Activated naive CD4-positive, alpha-beta T cell treated with anti-CD3 and anti-CD28 coated beads, Interleukin-2, amount 50 U/mL, for 72 hours (primary cell): Measurements from ENCODE around the gene FREY1. TPM values are rescaled to one million over a fixed set of nuclear protein-coding genes. Genes with fewer than 3 reads are reported as not detected.
"Not testable (repeated sequence)": the region's sequence is repeated elsewhere in the genome, so short reads cannot be mapped to it uniquely, and the experiment has no call there.

Experiments
- ATAC-seq, 2 donors: fragments of 150-1000 bp; cut with Tn5 transposase; 2 replicates each; pipeline ENCODE4 v1.10.0; 2021; ENCODE audit warnings: mild to moderate bottlenecking in 2 of 2, moderate library complexity in 2 of 2
- DNase-seq, 2 donors: peaks; one replicate each; pipeline ENCODE4 v3.0.0; 2021 to 2022; ENCODE audit warnings: low spot score in 2 of 2
- H3K27ac Mint-ChIP-seq, 2 donors: one replicate each; pipeline ENCODE4 v1.8.0; 2022; ENCODE audit warnings: mild to moderate bottlenecking in 2 of 2, mixed read lengths in 2 of 2
- H3K36me3 Mint-ChIP-seq, 2 donors: one replicate each; pipeline ENCODE4 v1.8.0; 2022; ENCODE audit warnings: mixed read lengths in 2 of 2
- H3K9me3 Mint-ChIP-seq, 2 donors: one replicate each; pipeline ENCODE4 v1.8.0; 2022; ENCODE audit warnings: mixed read lengths in 2 of 2
- total RNA-seq, 2 donors: library from RNA; stranded (reverse); gene quantifications; one replicate each; pipeline ENCODE4 v1.2.3, GENCODE V29; 2022

FREY1 gene
- total RNA-seq, 2 donors from 2014 or later: 0.64 to 0.91 TPM

DNA sequence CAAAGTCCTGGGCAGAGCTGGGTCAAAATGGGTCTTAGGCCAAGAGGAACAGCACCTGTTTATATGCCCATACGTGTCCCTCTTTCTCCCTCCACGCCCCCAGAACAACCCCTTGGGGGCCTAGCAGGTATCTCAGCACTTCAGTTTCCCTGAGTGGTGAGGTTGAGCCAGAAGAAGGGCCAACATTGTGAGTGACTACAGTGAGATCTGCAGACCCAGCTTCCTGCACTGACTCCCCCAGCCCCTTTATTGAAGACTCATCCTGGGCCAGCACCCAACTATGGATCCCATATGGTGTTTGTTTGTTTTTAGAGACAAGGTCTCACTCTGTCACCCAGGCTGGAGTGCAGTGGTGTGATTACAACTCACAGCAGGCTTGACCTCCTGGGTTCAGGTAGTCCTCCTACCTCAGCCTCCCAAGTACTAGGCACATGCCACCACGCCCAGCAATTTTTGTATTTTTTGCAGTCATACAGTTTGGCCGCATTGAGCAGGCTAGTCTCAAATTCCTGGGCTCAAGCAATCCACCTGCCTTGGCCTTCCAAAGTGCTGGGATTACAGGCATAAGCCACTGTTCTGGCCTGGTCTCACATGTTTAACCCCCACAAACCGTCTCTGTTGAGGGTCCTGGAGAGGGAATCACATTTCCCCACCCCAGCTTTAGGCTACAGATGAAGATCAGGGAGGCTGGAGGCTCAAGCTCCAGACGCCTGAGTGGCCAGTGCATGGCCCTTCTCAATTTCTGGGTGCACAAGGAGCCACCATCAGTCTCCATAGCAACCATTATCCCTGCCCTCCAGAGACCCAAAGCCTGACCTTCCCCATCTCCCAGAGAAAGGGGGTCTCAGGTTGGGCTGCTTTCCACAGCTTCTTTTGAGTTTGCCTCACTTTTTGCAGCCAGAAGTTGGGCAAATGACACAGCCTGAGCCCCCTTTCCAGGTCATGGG lies 13.7 kb upstream of the FREY1 start:
- peak in 1 of 2 donors; percentile 48 for DNase-seq
- H3K27ac Mint-ChIP-seq: no peak overlapping the region
- no peak for ATAC-seq

DNA sequence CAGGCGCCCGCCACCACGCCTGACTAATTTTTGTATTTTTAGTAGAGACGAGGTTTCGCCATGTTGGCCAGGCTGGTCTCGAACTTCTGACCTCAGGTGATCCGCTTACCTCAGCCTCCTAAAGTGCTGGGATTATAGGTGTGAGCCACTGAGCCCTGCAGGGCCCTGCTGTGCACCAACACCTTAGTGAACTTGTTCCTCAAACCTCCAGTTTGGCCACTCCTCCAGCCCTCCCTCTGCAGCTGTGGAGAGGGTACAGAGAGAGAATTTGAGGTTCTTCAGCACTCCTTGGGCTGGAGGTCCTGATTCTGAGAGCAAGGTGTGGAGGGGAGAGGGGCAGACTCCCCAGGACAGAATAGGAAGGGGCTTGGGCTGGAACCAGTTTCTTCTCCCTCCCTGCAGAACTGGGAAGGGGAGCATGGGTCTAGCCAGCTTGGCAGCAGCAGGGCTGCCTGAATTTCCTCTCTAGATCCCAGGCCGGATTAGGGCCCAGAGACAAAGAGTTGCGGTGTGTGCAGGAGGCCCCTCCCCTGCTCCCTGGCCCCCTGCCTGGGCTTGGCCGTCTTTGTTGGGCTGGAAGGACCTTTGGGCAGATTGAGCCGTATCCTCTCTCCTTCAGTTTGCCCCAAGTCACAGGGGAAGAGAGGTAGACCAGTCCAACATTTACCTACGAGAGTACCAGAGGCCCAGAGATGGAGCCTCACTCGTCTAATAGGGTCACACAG lies 12.9 kb upstream of the FREY1 start:
- Mint-ChIP-seq H3K9me3 (no peaks in the 10 kb centered on the region), H3K36me3 (no peaks in the 10 kb centered on the region)

More for the DNA sequence above, 13.7 kb upstream of the FREY1 start:
- H3K36me3 Mint-ChIP-seq: no peaks in the 10 kb centered on the region
- no peaks in the 10 kb centered on the region for H3K9me3 Mint-ChIP-seq

DNA sequence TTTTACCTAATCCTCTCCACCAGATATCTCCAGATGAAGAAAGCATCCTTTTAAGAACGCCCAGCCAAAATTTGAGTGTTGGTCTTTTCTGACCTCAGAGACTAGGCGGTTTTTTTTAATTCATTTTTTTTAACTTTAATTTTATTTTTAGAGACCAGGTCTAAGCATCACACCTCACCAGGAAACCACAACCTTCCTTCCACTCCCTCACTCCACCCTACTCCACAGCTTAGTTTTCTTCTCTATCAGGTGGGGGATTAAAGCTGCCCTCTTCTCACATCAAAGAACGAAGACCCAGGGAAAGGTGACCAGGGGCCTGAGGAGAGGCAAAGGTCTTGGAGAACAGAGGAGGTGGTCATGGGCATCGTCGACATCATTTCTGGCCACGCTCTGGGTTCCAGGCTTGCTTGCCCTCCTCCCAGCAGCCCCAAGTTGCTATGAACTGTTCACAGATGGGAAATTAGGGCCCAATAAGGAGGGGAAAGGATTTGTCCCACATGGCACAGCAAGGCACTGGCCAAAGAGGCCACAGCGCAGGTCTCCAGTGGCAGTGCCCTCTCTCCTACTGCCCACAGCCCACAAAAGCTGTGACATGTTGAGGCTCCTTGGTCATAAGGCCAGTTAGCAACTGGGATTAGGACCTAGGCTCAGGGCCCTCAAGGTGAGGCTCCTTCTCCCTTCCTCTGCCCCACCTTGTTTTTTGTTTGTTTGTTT lies 12.0 kb upstream of the FREY1 start:
- H3K27ac Mint-ChIP-seq: peak overlapping the region in 1 of 2 donors; percentile 95
- no peaks in the 10 kb centered on the region for H3K9me3 Mint-ChIP-seq

More for the DNA sequence above, 12.9 kb upstream of the FREY1 start:
- ATAC-seq: no peak
- no peak overlapping the region for H3K27ac Mint-ChIP-seq
- DNase-seq: no peak

DNA sequence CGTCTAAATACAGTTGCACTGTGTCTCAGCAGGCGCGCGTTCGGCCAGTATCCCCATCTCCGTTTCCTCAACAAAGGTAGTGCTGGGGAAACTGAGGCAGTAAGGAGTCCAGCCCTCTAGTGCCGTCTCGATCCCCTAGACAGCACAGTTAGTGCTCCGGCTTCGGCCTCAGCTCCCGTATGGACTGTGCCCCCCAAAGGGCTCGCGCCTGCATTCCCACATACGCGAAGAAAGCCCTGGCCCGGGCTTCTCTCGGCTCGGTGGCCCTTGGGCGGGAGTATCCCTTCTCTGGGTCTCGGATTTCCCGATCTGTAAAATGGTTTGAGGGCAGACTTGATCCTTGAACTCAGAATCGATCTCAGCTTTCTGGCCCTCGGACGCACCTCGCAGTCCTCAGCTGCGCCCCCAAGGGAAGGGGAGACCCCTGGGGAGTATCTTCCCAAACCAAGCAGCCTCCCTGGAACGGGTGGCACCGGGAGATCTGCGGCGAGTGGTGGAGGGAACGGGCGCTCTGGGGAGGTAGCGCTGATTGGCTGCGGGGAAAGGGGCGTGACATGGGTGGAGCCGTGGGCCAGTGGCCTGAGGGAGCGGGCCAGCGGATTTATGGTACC lies 11.4 kb upstream of the FREY1 start:
- H3K36me3 Mint-ChIP-seq: no peaks in the 10 kb centered on the region

More for the DNA sequence above, 12.0 kb upstream of the FREY1 start:
- ATAC-seq (no peak), DNase-seq (no peak)
- H3K36me3 Mint-ChIP-seq: no peaks in the 10 kb centered on the region

GRCh38 chr11:45917623-45918330 lies 10.7 kb upstream of the FREY1 start, which contains the start of gene PEX16:
Gene PEX16, minus strand, starts transcription at chr11:45917877. Its CDS starts 66 bp downstream, at chr11:45917811.
- Mint-ChIP-seq H3K9me3 (no peaks in the 10 kb centered on the region), H3K27ac (peak within 1 kb of the TSS; percentile 95 to 99), H3K36me3 (no peaks in the 10 kb centered on the region)
- peak; percentile 92 to 96 for DNase-seq
- ATAC-seq: peak; percentile 93 to 96

More for the DNA sequence above, 11.4 kb upstream of the FREY1 start:
- Mint-ChIP-seq H3K27ac (peak overlapping the region; percentile 95 to 99), H3K9me3 (no peaks in the 10 kb centered on the region)
- DNase-seq (peak; percentile 67 to 80), ATAC-seq (peak; percentile 50 to 51)

DNA sequence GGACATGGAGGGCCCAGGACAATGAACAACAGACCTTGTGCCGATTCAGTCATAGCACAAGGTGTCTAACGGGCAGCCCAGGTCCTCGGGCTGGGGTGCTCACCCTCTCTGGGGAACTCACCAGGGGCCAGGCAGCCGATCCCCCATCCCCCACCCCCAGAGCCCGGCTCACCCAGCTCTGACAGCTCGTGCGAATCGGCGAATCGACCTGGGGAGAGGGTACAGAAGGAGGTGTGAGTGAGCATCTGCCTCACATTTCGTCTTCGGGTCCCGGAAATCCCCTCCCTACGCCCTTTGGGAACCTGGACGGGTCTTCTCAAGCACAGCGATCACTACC lies 10.2 kb upstream of the FREY1 start:
- DNase-seq (no peak), ATAC-seq (no peak)
- Mint-ChIP-seq H3K9me3 (no peaks in the 10 kb centered on the region), H3K27ac (peak overlapping the region; percentile 95 to 99), H3K36me3 (no peaks in the 10 kb centered on the region)

- DNase-seq: no peak
- ATAC-seq: no peak
- Mint-ChIP-seq H3K36me3 (no peaks in the 10 kb centered on the region), H3K27ac (no peak overlapping the region), H3K9me3 (no peaks in the 10 kb centered on the region)
Observed at GRCh38 chr11:45915446-45915845, 8.4 kb upstream of the FREY1 start.

GRCh38 chr11:45913942-45914635 lies 7.0 kb upstream of the FREY1 start:
- Mint-ChIP-seq H3K36me3 (no peaks in the 10 kb centered on the region), H3K27ac (peak overlapping the region in 1 of 2 donors; percentile 8), H3K9me3 (no peaks in the 10 kb centered on the region)
- no peak for DNase-seq
- no peak for ATAC-seq

- Mint-ChIP-seq H3K9me3 (no peaks in the 10 kb centered on the region), H3K27ac (peak overlapping the region; percentile 8 to 86), H3K36me3 (no peaks in the 10 kb centered on the region)
- no peak for DNase-seq
- ATAC-seq: no peak
Observed at GRCh38 chr11:45913514-45913913, 6.4 kb upstream of the FREY1 start.

- no peak for DNase-seq
- Mint-ChIP-seq H3K36me3 (no peaks in the 10 kb centered on the region), H3K27ac (peak overlapping the region in 1 of 2 donors; percentile 37), H3K9me3 (no peaks in the 10 kb centered on the region)
- no peak for ATAC-seq
Observed at GRCh38 chr11:45910623-45911022, 3.6 kb upstream of the FREY1 start.

- no peak for DNase-seq
- no peaks in the 10 kb centered on the region for H3K36me3 Mint-ChIP-seq
- H3K9me3 Mint-ChIP-seq: no peaks in the 10 kb centered on the region
- no peak overlapping the region for H3K27ac Mint-ChIP-seq
- no peak for ATAC-seq
Observed at GRCh38 chr11:45909594-45910475, 2.8 kb upstream of the FREY1 start.

DNA sequence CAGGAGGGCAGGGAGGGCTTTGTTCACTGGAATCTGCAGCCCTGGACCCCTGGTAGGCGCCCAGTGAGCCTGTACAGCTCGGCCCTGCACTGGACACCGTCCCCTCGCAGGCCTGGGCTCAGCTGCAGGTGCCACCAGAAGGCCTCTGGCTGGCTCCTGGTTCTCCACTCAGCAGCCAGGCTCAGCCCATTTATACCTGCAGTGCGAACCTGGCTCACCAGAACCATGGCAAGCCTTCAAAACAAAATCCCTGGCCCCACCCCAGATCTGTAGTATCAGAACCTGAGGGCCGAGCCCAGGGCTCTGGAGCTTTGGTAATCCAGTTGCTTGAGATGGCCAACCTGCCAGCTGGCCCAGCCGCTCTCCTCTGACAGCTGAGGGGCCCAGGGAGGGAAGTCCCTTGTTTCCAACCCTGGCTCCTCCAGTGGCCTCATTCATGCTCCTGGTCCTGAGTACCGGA lies 870 bp upstream of the FREY1 start:
- H3K36me3 Mint-ChIP-seq: no peaks in the 10 kb centered on the region
- H3K9me3 Mint-ChIP-seq: no peaks in the 10 kb centered on the region
- DNase-seq: no peak
- peak overlapping the region; percentile 12 to 37 for H3K27ac Mint-ChIP-seq
- ATAC-seq: no peak

DNA sequence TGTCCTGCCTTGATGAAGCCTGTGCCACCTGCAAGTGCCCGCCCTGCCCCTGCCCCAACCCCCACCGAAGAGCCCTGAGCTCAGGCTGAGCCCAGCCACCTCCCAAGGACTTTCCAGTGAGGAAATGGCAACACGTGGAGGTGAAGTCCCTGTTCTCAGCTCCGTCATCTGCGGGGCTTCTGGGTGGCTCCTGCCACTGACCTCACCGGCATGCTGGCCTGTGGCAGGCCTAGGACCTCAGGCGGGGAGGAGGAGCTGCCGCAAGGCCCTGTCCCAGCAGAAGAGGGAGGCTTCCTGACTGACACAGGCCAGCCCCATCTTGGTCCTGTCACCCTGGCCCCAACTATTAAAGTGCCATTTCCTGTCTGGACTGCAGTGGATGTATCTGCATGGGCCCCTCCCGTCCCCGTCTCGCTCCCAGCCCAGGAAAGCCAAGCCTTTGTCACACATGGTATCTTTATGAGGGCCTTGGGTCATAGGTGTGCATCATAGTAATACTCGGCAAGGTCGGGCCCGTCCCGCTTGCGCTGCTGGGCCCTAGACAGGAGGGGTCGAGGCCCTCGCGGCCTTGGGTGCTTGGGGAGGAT lies 882 bp downstream of the FREY1 start:
- H3K9me3 Mint-ChIP-seq: no peaks in the 10 kb centered on the region
- ATAC-seq (peak; percentile 8 to 74), DNase-seq (no peak)
- H3K36me3 Mint-ChIP-seq: no peaks in the 10 kb centered on the region
- no peak overlapping the region for H3K27ac Mint-ChIP-seq

DNA sequence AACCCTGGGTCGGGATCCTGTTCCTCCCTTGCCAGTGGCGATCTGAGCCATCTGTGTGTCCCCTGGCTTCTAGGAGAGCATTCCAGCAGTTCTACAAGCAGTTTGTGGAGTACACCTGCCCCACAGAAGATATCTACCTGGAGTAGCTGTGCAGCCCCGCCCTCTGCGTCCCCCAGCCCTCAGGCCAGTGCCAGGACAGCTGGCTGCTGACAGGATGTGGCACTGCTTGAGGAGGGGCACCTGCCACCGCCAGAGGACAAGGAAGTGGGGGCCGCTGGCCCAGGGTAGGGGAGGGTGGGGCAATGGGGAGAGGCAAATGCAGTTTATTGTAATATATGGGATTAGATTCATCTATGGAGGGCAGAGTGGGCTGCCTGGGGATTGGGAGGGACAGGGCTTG lies 1.5 kb downstream of the FREY1 start:
- peak; percentile 2 to 6 for ATAC-seq
- not testable (repeated sequence) for H3K27ac Mint-ChIP-seq, H3K9me3 Mint-ChIP-seq, DNase-seq, H3K36me3 Mint-ChIP-seq
